Measurements from ENCODE around the gene SLC41A3.
"Not testable (repeated sequence)": the region's sequence is repeated elsewhere in the genome, so short reads cannot be mapped to it uniquely, and the experiment has no call there.

Gene SLC41A3

GRCh38 chr3:125959317-125960065 lies 124.4 kb downstream of the SLC41A3 start:
- Histone ChIP-seq H3K9me3 (ENCODE audit: control insufficient read depth in 1 of 2, low read length in 2 of 2) (no peaks in the 10 kb centered on the region), H3K4me3 (ENCODE audit: low read depth in 1 of 2, low read length in 2 of 2) (no peak overlapping the region), H3K27me3 (ENCODE audit: control insufficient read depth in 1 of 2, insufficient read depth in 2 of 2, low read length in 2 of 2) (peaks cover 6 to 12% of the 10 kb centered on the region in 2 donors), H3K36me3 (ENCODE audit: control insufficient read depth in 1 of 2, insufficient read depth in 2 of 2, low read length in 2 of 2) (no peaks in the 10 kb centered on the region), H3K4me1 (ENCODE audit: control insufficient read depth in 1 of 2, insufficient read depth in 2 of 2, low read length in 2 of 2) (no peaks in the 10 kb centered on the region), H3K27ac (ENCODE audit: low read depth, low read length) (no peak overlapping the region), H3K9ac (ENCODE audit: low read depth in 1 of 2, low read length in 2 of 2) (no peak overlapping the region)

DNA sequence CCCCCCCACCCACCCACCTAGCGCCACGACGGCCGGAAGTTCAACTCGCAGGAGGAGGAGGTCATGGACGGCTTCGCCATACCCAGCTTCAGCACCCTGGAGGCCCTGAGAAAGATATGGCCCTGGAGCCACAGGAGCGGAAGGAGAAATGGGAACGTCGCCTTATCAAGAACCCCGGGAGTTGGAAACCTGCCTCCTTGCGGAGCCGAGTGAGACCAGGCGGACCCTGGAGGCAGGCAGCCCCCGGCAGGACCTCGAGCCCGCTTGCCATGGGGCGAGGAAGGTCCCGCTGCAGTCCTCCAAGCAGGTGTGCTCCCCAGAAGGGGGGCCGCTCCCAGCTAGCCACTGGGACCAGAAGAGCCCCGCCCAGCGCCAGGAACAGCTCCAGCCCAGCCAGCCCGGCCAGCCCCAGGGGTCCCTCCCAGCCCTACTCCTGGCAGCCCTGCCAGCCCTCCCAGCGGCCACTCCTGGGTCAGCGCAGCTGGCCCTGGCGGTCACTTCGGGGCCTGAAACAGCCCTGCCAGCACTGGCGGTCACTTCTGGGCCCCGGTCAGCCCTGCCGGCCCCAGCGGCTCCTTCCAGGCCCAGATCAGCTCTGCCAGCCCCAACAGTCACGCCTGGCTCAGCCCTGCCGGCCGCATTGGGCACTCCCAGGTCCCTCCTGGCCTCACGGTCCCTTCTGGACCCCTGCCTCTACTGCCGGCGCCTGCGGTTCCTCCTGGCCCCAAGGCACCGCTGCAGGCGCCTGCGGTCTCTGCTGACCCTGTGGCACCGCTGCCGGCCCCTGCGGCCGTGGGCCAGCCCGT lies 125.2 kb downstream of the SLC41A3 start:
- H3K27me3 ChIP-seq (ENCODE audit: control insufficient read depth in 1 of 2, insufficient read depth in 2 of 2, low read length in 2 of 2): peaks cover 6 to 10% of the 10 kb centered on the region in 2 donors
- no peak overlapping the region for H3K4me3 ChIP-seq (ENCODE audit: low read depth in 1 of 2, low read length in 2 of 2)
- H3K4me1 ChIP-seq (ENCODE audit: control insufficient read depth in 1 of 2, insufficient read depth in 2 of 2, low read length in 2 of 2): no peaks in the 10 kb centered on the region
- H3K9me3 ChIP-seq (ENCODE audit: control insufficient read depth in 1 of 2, low read length in 2 of 2): no peaks in the 10 kb centered on the region
- no peaks in the 10 kb centered on the region for H3K36me3 ChIP-seq (ENCODE audit: control insufficient read depth in 1 of 2, insufficient read depth in 2 of 2, low read length in 2 of 2)
- no peak overlapping the region for H3K9ac ChIP-seq (ENCODE audit: low read depth in 1 of 2, low read length in 2 of 2)
- H3K27ac ChIP-seq (ENCODE audit: low read depth, low read length): no peak overlapping the region

DNA sequence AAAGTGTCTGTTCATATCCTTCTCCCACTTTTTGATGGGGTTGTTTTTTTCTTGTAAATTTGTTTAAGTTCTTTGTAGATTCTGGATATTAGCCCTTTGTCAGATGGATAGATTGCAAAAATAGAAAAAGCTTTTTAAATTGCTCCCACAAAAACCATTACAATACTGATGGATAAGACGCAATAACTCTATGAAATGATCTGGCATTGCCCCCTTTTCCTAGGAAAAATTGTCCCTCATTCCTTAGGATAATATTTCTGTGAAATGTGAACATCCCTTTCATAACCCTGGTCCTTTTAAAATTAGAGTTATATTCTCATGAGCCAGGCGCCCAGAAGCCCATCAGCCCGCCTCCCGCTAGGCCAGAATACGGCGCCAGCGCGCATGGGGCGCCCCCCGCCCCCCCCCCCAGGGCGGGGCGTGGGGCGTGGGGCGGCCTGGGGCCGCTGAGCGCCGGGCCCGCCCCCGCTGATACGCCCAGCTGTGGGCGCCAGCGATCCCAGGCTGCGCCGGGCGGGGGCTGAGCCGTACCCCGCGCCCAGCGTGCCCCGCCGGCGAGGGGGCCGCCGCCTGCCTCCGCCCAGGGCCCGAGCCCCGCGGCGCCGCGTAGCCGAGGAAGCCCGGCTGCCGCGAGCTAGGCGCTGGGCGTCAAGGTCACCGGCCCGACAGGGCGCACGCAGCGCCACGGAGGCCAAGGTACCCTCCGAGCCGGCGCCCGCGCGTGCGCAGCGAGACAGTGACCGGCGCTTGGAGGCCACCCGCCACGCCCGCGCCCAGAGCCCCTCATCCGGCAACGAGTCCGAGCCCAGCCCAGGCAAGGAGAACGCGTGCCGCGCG lies 126.0 kb downstream of the SLC41A3 start:
- H3K27me3 ChIP-seq (ENCODE audit: control insufficient read depth in 1 of 2, insufficient read depth in 2 of 2, low read length in 2 of 2): peaks cover 6 to 8% of the 10 kb centered on the region in 2 donors
- no peaks in the 10 kb centered on the region for H3K4me1 ChIP-seq (ENCODE audit: control insufficient read depth in 1 of 2, insufficient read depth in 2 of 2, low read length in 2 of 2)
- H3K4me3 ChIP-seq (ENCODE audit: low read depth in 1 of 2, low read length in 2 of 2): no peak overlapping the region
- no peaks in the 10 kb centered on the region for H3K9me3 ChIP-seq (ENCODE audit: control insufficient read depth in 1 of 2, low read length in 2 of 2)
- no peaks in the 10 kb centered on the region for H3K36me3 ChIP-seq (ENCODE audit: control insufficient read depth in 1 of 2, insufficient read depth in 2 of 2, low read length in 2 of 2)
- no peak overlapping the region for H3K9ac ChIP-seq (ENCODE audit: low read depth in 1 of 2, low read length in 2 of 2)
- H3K27ac ChIP-seq (ENCODE audit: low read depth, low read length): no peak overlapping the region

- not testable (repeated sequence) for H3K27me3 ChIP-seq (ENCODE audit: control insufficient read depth in 1 of 2, insufficient read depth in 2 of 2, low read length in 2 of 2); H3K36me3 ChIP-seq (ENCODE audit: control insufficient read depth in 1 of 2, insufficient read depth in 2 of 2, low read length in 2 of 2); H3K4me3 ChIP-seq (ENCODE audit: low read depth in 1 of 2, low read length in 2 of 2); H3K27ac ChIP-seq (ENCODE audit: low read depth, low read length); H3K9ac ChIP-seq (ENCODE audit: low read depth in 1 of 2, low read length in 2 of 2); H3K9me3 ChIP-seq (ENCODE audit: control insufficient read depth in 1 of 2, low read length in 2 of 2); H3K4me1 ChIP-seq (ENCODE audit: control insufficient read depth in 1 of 2, insufficient read depth in 2 of 2, low read length in 2 of 2)
These were observed 126.9 kb downstream of the SLC41A3 start for GRCh38 chr3:125957020-125957419.

Measured in duodenal mucosa (tissue), 2 donors.